ENCODE data around the gene D2HGDH. TPM values are rescaled to one million over a fixed set of nuclear protein-coding genes. Genes with fewer than 3 reads are reported as not detected.
"Not testable (repeated sequence)": the region's sequence is repeated elsewhere in the genome, so short reads cannot be mapped to it uniquely, and the experiment has no call there.

Gene D2HGDH
- total RNA-seq, 1 donor from 2014 or later: 14.5 TPM

DNA sequence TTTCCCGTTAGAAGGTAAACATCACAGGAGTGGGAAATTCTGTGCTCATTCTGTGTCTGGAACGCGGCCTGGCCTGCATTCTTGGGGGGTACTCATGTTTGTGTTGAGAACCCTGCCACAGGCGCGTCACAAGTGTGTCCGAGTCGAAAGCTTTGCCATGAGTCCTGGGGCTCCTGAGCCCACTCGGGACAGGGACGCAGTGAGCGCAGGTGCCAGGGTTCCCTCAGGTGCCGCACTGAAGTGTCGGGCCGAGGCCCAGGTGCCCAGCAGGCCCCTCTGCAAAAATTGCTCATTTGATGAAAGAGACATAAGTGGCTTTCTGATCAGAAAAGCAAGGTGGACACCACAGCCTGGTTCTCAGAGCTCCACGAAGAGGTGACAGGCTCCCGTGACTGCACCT, 4.7 kb downstream of the D2HGDH start:
- Mint-ChIP-seq H3K27me3 (ENCODE audit: low read depth) (no peaks in the 10 kb centered on the region), H3K4me3 (ENCODE audit: unreplicated experiment) (no peak overlapping the region), H3K27ac (ENCODE audit: unreplicated experiment) (no peak overlapping the region), H3K9me3 (ENCODE audit: low read depth) (no peaks in the 10 kb centered on the region), H3K36me3 (ENCODE audit: low read depth) (peaks cover 5% of the 10 kb centered on the region), H3K4me1 (ENCODE audit: low read depth) (peaks cover 9% of the 10 kb centered on the region)
- TF ChIP-seq, protein P1, sequence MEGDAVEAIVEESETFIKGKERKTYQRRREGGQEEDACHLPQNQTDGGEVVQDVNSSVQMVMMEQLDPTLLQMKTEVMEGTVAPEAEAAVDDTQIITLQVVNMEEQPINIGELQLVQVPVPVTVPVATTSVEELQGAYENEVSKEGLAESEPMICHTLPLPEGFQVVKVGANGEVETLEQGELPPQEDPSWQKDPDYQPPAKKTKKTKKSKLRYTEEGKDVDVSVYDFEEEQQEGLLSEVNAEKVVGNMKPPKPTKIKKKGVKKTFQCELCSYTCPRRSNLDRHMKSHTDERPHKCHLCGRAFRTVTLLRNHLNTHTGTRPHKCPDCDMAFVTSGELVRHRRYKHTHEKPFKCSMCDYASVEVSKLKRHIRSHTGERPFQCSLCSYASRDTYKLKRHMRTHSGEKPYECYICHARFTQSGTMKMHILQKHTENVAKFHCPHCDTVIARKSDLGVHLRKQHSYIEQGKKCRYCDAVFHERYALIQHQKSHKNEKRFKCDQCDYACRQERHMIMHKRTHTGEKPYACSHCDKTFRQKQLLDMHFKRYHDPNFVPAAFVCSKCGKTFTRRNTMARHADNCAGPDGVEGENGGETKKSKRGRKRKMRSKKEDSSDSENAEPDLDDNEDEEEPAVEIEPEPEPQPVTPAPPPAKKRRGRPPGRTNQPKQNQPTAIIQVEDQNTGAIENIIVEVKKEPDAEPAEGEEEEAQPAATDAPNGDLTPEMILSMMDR (IDR thresholded peaks at IDR 0.05): no peak
- DNase-seq (ENCODE audit: low spot score): no peak

DNA sequence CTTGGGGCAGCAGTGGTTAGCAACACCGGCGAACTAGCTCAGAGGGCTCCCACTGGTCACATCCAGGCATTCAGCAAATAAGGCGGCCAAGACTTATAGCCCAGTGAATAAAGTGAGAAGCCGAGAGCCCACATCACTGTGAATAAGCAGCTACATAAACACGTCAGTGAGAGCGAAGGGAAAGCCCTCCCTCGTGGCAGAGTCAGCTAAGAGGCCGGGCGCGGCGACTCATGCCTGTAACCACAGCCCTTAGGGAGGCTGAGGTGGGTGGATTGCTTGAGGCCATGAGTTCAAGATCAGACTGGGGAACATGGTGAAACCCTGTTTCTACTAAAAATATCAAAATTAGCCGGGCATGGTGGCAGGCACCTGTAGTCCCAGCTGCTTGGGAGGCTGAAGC, 5.2 kb downstream of the D2HGDH start:
- H3K4me3 Mint-ChIP-seq (ENCODE audit: unreplicated experiment): no peak overlapping the region

DNA sequence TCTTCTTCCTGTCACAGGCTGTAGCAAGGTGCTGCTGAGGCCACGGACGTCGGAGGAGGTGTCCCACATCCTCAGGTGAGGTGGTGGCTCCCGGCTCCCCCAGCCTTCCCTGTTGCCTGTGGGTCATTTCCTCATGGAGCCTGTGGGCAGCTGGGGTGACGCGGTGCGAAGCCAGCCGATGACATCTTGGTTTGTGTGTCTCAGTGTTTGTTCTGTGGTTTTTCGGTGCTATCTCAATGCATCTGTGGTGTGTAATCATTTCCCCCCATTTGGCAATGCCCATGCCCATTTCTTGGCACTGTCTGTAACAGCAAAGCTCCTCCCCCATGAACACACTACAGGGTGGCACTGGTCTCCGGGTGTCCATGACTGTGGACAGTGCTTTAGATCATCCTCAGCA, 6.6 kb downstream of the D2HGDH start:
- H3K27ac Mint-ChIP-seq (ENCODE audit: unreplicated experiment): no peak overlapping the region
- H3K27me3 Mint-ChIP-seq (ENCODE audit: low read depth): no peaks in the 10 kb centered on the region
- peaks cover 6% of the 10 kb centered on the region for H3K9me3 Mint-ChIP-seq (ENCODE audit: low read depth)
- no peak for DNase-seq (ENCODE audit: low spot score)
- peaks cover 5% of the 10 kb centered on the region for H3K4me1 Mint-ChIP-seq (ENCODE audit: low read depth)
- TF ChIP-seq, protein P1 (IDR thresholded peaks at IDR 0.05): no peak
- H3K36me3 Mint-ChIP-seq (ENCODE audit: low read depth): peaks cover 16% of the 10 kb centered on the region
- no peak overlapping the region for H3K4me3 Mint-ChIP-seq (ENCODE audit: unreplicated experiment)

More for the DNA sequence above, 5.2 kb downstream of the D2HGDH start:
- no peaks in the 10 kb centered on the region for H3K9me3 Mint-ChIP-seq (ENCODE audit: low read depth)
- no peak overlapping the region for H3K27ac Mint-ChIP-seq (ENCODE audit: unreplicated experiment)
- TF ChIP-seq, protein P1 (IDR thresholded peaks at IDR 0.05): no peak
- DNase-seq (ENCODE audit: low spot score): no peak
- no peaks in the 10 kb centered on the region for H3K27me3 Mint-ChIP-seq (ENCODE audit: low read depth)
- H3K4me1 Mint-ChIP-seq (ENCODE audit: low read depth): peaks cover 9% of the 10 kb centered on the region
- peaks cover 5% of the 10 kb centered on the region for H3K36me3 Mint-ChIP-seq (ENCODE audit: low read depth)

DNA sequence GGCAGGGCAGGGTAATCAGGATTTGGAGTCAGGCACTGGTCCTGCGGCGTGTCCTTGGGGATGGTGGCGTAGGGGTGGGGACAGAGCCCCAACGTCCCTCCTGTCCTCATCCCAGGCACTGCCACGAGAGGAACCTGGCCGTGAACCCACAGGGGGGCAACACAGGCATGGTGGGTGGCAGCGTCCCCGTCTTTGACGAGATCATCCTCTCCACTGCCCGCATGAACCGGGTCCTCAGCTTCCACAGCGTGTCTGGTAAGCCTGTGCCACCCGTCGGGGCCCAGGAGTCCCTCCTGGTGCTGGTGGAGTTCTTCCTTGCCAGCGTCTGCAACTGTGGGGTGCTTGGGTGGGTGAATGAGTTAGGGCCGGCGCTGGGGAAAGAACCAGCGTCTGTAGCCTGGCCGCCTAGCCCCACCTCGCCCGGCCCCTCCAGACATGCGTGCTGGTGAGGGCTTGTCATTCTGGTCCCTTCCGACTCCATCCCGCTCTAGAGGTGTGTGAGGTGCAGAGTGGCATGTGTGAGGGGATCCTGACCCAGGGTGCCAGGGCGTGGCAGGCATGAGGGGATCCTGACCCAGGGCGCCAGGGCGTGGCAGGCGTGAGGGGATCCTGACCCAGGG, 8.0 kb downstream of the D2HGDH start:
- Mint-ChIP-seq H3K27me3 (ENCODE audit: low read depth) (no peaks in the 10 kb centered on the region), H3K4me3 (ENCODE audit: unreplicated experiment) (no peak overlapping the region), H3K9me3 (ENCODE audit: low read depth) (peaks cover 7% of the 10 kb centered on the region), H3K27ac (ENCODE audit: unreplicated experiment) (no peak overlapping the region), H3K4me1 (ENCODE audit: low read depth) (no peaks in the 10 kb centered on the region), H3K36me3 (ENCODE audit: low read depth) (peaks cover 23% of the 10 kb centered on the region)
- no peak for DNase-seq (ENCODE audit: low spot score)
- TF ChIP-seq, protein P1 (IDR thresholded peaks at IDR 0.05): no peak

DNA sequence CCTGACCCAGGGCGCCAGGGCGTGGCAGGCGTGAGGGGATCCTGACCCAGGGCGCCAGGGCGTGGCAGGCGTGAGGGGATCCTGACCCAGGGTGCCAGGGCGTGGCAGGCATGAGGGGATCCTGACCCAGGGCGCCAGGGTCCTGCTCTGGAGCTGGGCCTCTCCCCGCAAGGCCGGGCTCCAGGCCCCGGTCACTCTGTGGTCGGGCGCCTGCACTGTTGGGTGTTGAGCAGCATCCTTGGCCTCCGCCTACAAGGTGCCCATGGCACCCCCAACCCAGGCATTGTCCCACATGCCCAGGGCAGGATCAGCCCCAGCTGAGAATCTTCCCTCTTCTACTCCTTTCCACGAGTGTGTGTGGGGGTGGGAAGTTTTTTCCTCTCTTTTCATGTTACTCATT, 8.6 kb downstream of the D2HGDH start:
- H3K27ac Mint-ChIP-seq (ENCODE audit: unreplicated experiment); H3K4me3 Mint-ChIP-seq (ENCODE audit: unreplicated experiment); H3K27me3 Mint-ChIP-seq (ENCODE audit: low read depth); DNase-seq (ENCODE audit: low spot score); H3K4me1 Mint-ChIP-seq (ENCODE audit: low read depth); H3K9me3 Mint-ChIP-seq (ENCODE audit: low read depth): not testable (repeated sequence)
- H3K36me3 Mint-ChIP-seq (ENCODE audit: low read depth): peaks cover 23% of the 10 kb centered on the region

DNA sequence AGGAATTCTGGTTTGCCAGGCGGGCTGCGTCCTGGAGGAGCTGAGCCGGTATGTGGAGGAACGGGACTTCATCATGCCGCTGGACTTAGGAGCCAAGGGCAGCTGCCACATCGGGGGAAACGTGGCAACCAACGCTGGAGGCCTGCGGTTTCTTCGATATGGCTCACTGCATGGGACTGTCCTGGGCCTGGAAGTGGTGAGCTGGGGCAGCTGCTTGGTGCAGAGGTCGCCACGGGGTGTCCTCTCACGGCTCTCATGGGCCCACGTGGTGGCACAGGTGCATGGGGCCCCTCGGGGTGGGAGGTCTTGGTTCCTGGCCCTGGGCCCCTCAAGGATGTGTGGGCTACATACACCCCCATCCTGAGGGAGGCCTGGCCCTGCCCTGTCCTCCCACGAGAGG, 9.2 kb downstream of the D2HGDH start:
- H3K4me3 Mint-ChIP-seq (ENCODE audit: unreplicated experiment): no peak overlapping the region
- no peak overlapping the region for H3K27ac Mint-ChIP-seq (ENCODE audit: unreplicated experiment)
- TF ChIP-seq, protein P1 (IDR thresholded peaks at IDR 0.05): no peak
- no peaks in the 10 kb centered on the region for H3K27me3 Mint-ChIP-seq (ENCODE audit: low read depth)
- H3K4me1 Mint-ChIP-seq (ENCODE audit: low read depth): no peaks in the 10 kb centered on the region
- DNase-seq (ENCODE audit: low spot score): no peak
- peaks cover 23% of the 10 kb centered on the region for H3K36me3 Mint-ChIP-seq (ENCODE audit: low read depth)
- H3K9me3 Mint-ChIP-seq (ENCODE audit: low read depth): peaks cover 7% of the 10 kb centered on the region
